Loucy (cell line): Measurements from ENCODE around the gene SUDS3.

Experiments used
- EZH2phosphoT487 ChIP-seq: fragments of 200-600 bp; IDR thresholded peaks from 2 replicates; pipeline ENCODE4 v1.6.1; 2018; ENCODE audit warnings: antibody characterized with exemption, mild to moderate bottlenecking, moderate library complexity, borderline replicate concordance
- TF ChIP-seq, protein P1 (sequence below): fragments of 200-600 bp; sonication (generic); conservative IDR thresholded peaks from 2 replicates; pipeline ENCODE4 v1.5.1; 2014; ENCODE audit warnings: mild to moderate bottlenecking, antibody characterized with exemption, low read length

DNA sequence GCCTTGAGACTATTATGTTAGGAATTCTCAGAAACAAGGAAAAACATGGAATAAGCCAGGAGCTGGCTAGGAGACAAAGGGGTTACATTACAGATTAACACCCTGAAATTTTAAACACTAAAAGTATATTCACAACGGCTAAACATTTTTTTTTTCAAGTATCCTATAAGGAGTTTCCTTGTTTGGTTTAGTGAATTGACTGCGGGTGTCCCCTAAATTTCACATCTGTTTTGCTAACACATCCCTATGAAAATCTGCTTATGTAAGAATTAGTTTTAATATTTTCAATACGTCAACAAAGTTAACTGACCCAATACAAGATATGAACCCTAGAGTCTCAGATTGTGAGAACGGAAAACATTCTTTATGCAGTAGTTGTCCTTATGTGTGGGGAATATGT is 22.6 kb upstream of the SUDS3 start:
- TF ChIP-seq, protein P1, sequence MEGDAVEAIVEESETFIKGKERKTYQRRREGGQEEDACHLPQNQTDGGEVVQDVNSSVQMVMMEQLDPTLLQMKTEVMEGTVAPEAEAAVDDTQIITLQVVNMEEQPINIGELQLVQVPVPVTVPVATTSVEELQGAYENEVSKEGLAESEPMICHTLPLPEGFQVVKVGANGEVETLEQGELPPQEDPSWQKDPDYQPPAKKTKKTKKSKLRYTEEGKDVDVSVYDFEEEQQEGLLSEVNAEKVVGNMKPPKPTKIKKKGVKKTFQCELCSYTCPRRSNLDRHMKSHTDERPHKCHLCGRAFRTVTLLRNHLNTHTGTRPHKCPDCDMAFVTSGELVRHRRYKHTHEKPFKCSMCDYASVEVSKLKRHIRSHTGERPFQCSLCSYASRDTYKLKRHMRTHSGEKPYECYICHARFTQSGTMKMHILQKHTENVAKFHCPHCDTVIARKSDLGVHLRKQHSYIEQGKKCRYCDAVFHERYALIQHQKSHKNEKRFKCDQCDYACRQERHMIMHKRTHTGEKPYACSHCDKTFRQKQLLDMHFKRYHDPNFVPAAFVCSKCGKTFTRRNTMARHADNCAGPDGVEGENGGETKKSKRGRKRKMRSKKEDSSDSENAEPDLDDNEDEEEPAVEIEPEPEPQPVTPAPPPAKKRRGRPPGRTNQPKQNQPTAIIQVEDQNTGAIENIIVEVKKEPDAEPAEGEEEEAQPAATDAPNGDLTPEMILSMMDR, result no peak
- no peak for TF ChIP-seq EZH2phosphoT487
